Activated gamma-delta T cell treated with Interleukin-2 at 50 U/mL for 16 hours (primary cell): ENCODE data around the gene TMPRSS9.

Experiments
- DNase-seq: peaks from one replicate; pipeline ENCODE4 v3.0.0-alpha.2; 2020

TMPRSS9 gene

DNA sequence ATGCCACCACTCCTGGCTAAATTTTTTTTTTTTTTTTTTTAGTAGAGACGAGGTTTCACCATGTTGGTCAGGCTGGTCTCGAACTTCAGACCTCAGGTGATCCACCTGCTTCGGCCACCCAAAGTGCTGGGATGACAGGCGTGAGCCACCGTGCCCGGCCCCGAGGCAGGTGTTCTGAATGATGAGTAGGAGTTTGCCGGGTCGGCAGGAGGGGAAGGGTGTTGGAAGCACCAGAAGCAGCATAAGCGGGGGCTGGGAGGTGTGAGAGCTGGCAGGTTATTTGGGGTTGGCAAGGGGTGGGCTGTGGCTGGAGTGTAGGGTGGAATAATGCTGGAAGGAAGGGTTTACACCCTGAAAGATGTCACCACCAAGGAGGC is 29.8 kb upstream of the TMPRSS9 start:
- DNase-seq = no peak

DNA sequence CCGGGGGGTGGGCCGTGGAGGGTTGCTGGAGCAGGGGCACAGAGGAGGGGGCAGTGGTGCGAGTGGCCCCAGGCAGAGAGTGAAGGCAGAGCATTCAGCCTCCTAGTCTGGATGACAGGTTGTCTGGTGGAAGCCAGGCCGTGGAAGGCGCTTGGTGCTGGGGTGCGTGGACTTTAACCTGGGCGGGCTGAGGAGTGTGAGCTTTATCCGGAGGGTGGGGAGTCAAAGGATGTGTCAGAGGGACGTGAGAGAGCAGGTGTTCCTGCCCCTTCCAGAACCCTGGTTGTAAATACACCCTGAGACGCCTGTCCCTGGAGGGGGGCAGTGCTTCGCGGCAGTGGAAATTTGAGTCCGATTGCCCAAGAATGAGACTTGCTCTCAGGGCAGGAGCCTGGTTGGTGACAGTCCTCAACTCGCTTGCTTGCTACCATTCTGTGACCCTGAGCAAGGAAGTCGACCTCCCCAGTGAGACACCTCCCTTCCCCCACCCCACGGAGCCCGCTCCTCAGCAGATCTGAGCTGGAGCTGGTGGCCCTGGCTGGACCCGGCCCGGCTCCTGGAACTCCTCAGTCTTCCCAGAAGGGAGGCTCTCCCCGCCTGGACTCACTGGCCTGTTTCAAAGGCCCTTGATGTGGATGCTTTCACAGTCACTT is 29.3 kb upstream of the TMPRSS9 start:
- DNase-seq = no peak

DNA sequence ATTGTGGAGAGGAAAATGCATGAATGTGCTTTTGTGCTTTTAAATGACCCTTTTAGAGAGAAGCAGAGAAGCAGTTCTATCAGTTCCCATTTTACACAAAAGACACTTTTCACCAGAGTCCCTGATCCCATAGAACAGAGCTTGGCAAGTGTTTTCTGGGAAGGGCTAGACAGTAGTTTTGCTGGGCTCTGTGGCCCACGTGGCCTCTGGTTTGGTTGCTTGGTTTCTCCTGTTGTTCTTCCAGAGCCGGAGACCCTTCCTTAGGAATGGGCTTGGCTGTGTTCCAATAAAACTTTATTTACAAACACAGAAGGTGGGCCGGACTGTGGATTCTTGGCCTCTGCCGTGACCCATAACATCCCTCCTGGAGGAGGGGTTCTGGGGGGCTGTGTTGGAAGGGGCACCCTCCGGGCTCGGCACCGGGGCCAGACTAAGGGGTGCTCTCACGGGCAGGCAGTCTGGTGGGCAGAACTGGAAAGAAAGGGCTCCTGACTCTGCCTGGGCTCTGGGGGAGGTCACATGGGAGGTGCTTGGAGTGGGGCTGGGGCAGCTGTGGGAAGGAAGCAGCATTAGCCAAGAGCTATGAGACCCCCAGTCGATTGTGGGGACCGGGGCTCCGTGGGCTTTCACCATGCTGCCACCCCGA is 28.3 kb upstream of the TMPRSS9 start:
- DNase-seq = no peak

DNA sequence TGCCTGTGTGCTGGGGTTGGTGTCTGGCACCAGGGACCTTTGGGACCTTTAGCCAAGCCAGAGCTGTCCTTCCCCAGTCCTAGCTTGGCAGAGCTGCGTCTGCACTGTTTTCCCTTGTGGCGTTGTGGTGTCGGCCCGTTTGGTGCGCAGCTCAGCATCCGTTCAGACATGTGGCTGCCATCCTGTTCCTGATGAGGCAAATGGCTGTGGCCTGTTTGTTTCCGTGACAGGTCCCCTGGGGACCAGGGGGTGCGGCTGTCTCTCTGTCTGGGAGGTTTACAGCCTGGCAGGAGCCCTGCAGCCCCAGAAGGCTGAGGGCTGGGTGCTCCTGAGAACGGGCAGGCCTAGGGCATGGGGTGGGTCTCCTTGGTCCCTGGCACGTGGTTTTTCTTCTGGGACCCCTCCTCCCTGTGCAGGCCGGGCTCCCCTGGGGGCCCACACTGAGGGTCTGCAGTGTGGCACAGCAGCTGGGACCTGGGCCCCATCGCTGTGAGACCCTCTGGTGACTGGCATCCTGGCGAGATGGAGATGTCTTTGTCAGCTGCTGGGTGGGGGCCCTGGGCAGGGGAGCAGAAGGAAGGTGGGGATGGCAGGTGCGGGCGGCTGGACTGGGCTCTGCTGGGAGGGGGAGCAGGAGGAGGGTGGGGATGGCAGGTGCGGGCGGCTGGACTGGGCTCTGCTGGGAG is 27.6 kb upstream of the TMPRSS9 start:
- peak; percentile 58 for DNase-seq

DNA sequence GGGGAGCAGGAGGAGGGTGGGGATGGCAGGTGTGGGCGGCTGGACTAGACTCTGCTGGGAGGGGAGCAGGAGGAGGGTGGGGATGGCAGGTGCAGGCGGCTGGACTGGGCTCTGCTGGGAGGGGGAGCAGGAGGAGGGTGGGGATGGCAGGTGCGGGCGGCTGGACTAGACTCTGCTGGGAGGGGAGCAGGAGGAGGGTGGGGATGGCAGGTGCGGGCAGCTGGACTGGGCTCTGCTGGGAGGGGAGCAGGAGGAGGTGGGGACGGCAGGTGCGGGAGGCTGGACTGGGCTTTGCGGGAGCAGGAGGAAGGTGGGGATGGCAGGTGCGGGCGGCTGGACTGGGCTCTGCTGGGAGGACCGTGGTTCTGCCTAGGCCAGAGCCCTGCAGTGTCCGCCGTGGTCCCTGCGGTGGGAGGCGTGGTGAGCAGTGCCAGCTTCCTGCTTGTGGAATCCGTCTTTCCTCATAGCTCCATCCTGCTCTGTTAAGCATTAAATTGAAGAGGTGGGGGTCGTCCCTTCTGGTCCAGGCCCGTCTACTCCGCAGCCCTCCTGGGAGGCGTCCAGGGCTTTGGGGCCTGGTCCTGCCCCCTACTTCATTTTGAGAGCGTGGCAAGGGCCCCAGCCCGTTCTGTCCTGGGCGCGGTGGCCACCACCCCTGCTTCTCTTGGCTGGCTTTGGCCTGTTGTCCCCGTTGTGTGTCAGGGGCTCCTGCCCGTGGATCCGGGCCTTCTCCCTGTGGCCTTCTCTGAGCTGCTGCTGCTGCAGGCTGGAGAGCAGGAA is 26.8 kb upstream of the TMPRSS9 start:
- DNase-seq = no peak

DNA sequence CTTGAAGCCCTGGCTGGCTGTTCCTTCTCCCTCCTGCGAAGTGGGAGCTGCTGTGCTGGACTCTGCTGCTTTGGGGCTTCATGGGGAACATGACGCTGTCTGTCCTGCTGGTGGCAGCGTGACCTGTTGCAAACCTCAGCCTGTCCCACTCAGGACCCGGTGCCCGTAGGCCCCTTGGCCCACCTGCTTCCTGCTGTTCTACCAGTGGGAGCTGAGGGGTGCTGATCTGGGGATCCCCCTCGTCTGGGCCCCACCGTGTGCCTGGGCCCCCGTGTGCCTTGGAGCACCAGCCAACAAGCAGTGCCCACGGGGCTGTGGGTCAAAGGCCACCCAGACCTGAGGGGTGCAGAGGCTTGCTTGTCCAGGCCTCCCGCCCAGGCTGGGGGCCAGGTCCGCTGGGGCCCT is 26.3 kb upstream of the TMPRSS9 start:
- DNase-seq = no peak

DNA sequence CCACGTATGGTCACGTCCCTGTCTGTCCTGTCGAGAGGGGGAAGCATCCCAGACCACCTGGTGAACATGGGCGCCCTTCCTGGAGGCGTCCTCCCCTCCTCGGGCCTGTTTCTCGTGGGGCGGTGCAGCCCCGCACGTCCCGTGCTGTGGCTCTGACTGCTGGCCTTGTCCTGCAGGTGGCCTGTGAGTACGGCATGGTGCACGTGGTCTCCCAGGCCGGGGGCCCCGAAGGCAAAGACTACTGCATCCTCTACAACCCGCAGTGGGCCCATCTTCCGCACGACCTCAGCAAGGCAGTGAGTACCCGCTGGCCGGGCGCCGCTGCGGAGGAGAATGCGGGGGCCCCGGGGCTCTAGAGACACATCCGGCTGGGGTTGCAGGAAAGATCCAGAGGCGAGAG is 25.6 kb upstream of the TMPRSS9 start:
- no peak for DNase-seq

DNA sequence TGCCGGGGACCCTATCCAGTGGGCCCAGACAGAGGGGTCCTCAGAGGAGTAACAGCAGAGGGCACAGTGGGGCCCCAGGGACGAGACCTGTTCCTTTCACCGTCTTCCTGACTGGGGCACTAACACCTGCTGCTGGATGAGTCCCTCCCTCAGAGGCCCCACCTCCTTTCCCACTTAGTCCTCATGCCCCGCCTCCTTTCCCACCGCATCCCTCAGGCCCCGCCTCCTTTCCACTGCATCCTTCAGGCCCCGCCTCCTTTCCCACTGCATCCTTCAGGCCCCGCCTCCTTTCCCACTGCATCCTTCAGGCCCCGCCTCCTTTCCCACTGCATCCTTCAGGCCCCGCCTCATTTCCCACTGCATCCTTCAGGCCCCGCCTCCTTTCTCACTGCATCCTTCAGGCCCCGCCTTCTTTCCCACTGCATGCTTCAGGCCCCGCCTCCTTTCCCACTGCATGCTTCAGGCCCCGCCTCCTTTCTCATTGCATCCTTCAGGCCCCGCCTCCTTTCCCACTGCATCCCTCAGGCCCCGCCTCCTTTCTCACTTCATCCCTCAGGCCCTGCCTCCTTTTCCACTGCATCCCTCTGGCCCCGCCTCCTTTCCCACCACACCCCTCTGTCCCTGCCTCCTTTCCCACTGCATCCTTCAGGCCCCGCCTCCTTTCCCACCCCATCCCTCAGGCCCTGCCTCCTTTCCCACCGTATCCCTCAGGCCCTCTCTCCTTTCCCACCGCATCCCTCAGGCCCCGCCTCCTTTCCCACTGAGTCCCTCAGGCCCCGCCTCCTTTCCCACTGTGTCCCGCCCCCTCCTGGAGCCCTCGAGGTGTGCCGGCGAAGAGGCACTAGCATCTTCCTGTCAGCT is 24.8 kb upstream of the TMPRSS9 start:
- DNase-seq = no peak

DNA sequence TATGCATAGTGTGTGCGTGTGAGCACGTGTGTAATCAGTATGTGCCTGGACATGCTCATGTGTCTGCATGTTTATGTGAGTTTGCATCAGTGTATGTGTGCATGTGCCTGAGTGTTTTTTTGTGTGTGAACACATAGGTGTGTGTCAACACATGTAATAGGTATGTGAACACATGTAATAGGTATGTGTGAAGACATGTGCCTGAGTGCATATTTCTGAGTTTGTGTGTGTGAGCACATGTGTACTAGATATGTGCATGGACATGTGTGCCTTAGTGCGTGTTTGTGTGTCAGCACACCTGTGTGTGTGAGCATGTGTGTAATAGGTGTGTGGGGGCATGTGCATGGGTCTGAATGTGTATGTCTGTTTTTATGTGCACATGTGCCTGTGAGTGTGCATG is 24.2 kb upstream of the TMPRSS9 start:
- no peak for DNase-seq

DNA sequence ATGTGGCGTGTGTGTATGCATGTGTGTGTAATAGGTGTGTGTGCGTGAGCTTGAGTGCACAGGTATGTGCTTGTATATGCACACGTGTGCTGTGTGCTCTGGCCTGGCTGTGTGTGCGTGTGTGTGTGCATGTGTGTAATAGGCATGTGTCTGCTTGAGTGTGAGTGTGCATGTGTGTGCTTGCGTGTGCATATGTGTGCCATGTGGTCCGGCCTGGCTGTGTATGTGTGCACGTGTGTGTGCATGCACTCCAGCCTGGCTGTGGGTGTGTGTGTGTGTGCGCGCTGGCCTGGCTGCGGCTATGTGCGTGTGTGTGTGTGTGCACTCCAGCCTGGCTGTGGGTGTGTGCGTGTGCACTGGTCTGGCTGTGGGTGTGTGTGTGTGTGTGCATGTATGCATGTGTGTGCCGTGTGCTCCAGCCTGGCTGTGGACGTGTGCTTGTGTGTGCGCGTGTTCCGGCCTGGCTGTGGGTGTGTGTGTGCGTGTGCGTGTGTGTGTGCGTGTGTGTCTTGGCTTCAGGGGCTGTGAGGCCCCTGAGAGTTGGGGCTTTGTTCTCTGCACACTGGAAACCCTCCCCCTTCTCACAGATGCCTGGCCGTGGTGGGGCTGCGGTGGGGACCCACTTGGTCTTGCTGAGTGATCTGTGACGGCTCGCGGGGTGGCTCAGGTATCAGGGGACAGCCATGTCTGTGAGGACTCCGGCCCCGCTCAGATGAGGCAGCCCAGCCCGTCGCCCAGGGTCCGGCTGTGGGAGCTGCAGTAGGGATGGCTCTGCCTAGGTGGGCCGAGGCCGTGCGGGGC is 23.3 kb upstream of the TMPRSS9 start:
- DNase-seq = no peak

DNA sequence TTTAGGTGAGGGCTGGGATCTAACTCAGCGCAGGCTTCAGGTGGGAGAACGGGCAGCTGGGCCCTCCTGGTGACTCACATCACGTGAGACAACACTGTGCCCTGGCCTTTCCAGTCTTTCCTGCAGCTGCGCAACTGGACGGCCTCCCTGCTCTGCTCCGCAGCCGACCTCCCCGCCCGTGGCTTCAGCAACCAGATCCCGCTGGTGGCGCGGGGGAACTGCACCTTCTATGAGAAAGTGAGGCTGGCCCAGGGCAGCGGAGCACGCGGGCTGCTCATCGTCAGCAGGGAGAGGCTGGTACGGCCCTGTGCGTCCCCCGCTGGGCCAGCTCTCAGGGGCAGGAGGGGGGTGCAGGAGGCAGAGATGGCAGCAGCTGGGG is 22.7 kb upstream of the TMPRSS9 start:
- no peak for DNase-seq

DNA sequence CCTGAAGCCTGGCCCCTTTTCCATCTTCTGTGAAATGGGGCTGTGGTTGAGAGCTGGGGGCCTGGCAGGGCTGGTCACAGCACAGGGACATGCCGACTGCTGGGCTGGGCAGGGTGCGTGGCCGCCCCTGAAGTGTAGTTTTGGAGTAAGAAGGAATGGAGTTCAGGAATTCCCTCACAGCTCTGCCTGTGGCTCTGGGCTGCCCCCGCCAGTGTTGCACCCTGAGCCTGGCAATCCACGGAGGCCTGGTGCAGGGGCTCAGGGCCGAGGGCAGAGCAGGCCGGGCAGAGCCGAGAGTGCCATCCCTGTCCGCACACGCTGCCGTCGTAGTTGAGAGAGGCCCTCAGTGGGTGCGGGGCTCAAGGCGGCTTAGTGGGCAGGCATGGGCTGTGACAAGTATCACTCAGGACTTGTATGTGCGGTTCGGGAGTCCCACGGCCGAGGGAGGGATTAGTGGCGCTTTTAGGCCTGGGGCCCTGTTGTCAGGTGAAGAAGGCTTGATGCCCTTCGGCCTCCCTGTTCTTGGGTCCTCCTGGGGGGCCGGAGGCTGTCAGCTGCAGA is 21.9 kb upstream of the TMPRSS9 start:
- DNase-seq = no peak

DNA sequence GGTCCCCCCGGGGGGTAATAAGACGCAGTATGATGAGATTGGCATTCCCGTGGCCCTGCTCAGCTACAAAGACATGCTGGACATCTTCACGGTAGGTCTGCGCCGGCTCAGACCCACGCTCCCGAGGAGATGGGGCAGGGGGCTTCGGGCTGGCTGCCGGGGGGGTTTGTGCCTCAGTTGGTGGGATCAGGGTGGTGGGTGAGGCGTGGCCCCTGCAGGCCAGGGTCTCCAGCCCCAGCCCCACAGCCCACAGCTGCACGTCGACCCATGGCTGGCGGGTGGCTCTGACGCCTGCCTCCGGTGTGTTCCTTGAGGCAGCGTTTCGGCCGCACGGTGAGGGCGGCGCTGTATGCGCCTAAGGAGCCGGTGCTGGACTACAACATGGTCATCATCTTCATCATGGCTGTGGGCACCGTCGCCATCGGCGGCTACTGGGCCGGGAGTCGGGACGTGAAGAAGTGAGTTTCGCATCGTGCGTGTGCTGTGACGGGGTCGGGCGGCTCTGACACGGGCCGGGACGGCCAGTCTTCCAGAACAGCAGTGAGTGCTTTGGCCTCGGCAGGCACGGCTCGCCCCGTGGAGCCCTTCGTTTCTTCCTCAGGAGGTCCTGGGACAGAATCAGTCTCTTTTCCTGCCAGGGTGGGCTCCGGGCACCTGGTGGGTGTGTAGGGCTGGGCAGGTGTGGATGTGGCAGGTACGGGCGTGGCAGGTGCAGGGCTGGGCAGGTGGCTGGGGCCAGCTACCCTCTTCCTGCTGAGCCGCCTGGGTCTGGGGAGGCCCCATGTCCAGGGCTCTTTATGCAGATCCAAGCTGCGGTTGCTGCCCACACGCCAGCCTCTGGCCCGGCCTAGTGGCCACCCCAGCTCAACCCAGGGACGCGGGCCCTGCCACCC is 21.1 kb upstream of the TMPRSS9 start:
- DNase-seq = no peak

DNA sequence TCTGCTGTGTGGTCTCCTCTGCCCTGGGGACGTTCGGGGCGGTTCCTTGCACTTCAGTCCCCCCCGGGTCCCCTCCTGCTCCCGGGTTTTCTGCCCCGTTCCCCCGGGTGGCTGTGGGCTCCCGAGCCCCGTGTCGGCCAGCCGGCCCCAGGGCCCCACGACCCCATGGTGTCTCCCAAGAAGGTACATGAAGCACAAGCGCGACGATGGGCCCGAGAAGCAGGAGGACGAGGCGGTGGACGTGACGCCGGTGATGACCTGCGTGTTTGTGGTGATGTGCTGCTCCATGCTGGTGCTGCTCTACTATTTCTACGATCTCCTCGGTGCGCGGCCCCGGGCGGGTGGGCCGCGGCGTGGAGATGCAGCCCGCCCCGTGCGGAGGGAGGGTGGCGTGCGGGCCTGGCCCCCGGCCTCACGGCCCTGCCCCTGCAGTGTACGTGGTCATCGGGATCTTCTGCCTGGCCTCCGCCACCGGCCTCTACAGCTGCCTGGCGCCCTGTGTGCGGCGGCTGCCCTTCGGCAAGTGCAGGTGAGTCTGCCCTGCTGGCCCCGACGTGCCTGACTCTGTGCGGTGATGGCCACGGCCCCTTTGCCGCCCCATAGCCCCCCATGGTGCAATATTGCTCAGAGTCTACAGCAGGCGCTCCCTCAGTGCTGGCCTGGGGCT is 20.3 kb upstream of the TMPRSS9 start:
- no peak for DNase-seq

DNA sequence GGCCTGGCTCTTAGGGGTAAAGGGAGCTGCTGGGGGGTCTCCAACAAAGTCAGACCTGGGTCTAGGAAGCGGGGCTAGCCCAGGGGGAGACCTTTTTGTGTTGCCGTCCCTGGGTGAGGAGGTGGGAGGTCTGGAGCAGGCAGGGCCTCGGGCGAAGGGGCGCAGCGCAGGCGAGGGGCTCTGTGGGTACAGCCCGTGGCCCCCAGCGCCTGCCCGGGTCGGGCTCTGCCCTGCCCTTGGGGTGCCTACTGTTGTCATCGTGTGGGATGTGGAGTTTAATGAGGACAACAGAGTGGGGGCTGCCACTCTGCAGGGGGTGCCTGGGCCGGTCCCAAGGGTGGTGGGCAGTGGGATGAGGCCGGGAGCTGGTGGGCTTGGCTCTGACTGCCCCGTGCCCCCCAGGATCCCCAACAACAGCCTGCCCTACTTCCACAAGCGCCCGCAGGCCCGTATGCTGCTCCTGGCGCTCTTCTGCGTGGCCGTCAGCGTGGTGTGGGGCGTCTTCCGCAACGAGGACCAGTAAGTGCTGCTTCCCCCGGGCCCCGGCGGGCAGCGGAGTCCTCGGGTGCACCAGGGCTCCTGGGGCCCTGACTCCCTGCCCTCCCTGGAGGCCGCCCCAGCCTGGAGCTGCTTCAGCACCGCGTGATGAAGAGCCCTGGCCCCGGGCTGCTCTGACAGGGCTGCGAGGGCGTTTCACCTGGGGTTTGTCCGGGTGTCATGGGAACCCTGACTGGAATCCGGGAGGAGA is 19.4 kb upstream of the TMPRSS9 start:
- no peak for DNase-seq

DNA sequence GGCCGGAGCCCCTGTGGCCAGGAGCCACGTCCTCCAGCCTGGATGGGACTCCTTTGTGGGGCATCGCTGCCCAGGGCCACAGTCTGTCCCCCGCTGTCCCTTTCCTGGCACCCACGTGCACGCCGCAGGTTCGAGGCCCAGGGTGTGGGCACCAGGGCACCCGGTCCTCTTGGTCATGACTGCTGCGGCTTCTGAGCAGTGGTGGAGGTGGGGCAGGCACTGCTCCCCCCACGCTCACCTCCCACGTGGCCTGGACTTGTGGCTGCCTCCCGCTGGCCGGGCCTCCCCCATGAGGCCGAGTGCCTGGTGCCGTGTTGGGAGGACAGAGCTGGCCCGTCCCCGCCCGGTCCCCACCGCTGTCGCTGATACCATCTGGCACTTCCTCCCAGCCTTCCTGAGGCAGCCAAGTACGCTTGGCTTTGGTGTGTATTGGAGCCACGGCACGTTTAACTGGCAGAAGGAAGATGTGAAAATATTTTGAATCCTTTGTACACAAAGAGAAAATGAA is 18.8 kb upstream of the TMPRSS9 start:
- no peak for DNase-seq

DNA sequence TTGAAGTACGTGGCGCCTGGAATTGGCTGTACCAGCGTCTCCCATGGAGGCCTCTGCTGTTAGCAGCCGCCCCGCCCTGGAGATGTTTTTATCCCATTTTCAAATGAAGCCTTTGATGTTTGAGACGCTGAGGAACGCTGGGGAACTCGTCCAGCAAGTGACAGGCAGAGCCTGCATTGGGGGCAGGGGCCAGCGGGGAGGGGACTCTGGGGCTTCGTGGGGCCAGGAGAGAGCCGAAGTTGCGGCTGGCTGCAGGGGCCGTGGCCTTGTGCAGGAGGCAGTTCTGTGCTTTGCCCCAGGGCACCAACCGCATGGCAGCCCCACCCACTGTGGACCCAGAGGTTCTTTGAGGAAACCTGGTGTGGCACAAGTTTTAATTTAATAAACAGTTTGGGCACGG is 18.1 kb upstream of the TMPRSS9 start:
- DNase-seq = no peak

DNA sequence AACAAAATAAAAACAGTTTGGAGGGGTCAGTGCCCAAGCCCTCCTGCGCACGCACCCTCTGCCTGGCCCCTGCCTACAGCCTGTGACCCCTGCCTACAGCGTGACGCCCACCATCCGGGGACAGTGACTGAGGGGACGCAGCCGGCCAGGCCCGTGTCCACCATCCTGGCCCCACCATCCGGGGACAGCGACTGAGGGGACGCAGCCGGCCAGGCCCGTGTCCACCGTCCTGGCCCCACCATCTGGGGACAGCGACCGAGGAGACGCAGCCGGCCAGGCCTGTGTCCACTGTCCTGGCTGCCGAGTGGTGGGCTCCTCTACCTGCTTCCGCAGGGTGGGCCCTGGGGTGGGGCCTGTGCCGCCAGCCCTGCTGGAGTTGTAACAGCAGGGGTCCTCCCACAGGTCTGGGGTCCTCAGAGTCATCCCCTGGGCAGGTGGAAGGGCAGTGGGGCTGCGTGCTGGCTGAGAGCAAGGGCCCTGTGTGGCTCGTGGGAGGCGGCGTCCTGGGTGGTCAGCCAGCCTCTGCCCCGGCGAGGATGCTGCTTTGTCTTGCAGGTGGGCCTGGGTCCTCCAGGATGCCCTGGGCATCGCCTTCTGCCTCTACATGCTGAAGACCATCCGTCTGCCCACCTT is 17.3 kb upstream of the TMPRSS9 start:
- no peak for DNase-seq
